Natural killer cell (primary cell): ENCODE measurements around the gene ANKLE1. TPM values are rescaled to one million over a fixed set of nuclear protein-coding genes. Genes with fewer than 3 reads are reported as not detected.
"Not testable (repeated sequence)": the region's sequence is repeated elsewhere in the genome, so short reads cannot be mapped to it uniquely, and the experiment has no call there.

Experiments
- ATAC-seq, 3 donors: fragments of 150-1000 bp in 2 of 3; fragments of 200-7000 bp in 1 of 3; cut with Tn5 transposase; 1 replicate in 1 of 3; 2 replicates in 2 of 3; pipeline ENCODE4 v1.10.0; 2021; ENCODE audit warnings: mild to moderate bottlenecking in 2 of 3, moderate library complexity in 2 of 3
- DNase-seq, 2 donors: peaks; one replicate each; pipeline versions ENCODE4 v3.0.0 to v3.0.0-alpha.2; 2013 to 2021; ENCODE audit warnings: mixed read lengths in 1 of 2
- H3K27ac ChIP-seq: one replicate; pipeline ENCODE4 v1.5.1; 2013; ENCODE audit warnings: mild to moderate bottlenecking, low read length
- H3K27me3 ChIP-seq: one replicate; pipeline ENCODE4 v1.6.1; 2013; ENCODE audit warnings: low read length; ENCODE audit not compliant: control insufficient read depth, insufficient read depth
- H3K36me3 ChIP-seq: one replicate; pipeline ENCODE4 v1.6.1; 2013; ENCODE audit warnings: low read length; ENCODE audit not compliant: control insufficient read depth, insufficient read depth
- H3K4me1 ChIP-seq: one replicate; pipeline ENCODE4 v1.6.1; 2013; ENCODE audit warnings: low read length; ENCODE audit not compliant: control insufficient read depth, insufficient read depth
- H3K4me3 ChIP-seq: one replicate; pipeline ENCODE4 v1.5.1; 2013; ENCODE audit warnings: low read length
- H3K9me3 ChIP-seq: one replicate; pipeline ENCODE4 v1.6.1; 2013; ENCODE audit warnings: low read length; ENCODE audit not compliant: control insufficient read depth, insufficient read depth
- H3K27ac Mint-ChIP-seq, 2 donors: one replicate each; pipeline ENCODE4 v1.8.0; 2022; ENCODE audit warnings: mild to moderate bottlenecking in 2 of 2, mixed read lengths in 2 of 2, moderate library complexity in 1 of 2
- H3K27me3 Mint-ChIP-seq, 2 donors: one replicate each; pipeline ENCODE4 v1.8.0; 2022; ENCODE audit warnings: low read depth in 2 of 2, mixed read lengths in 2 of 2
- H3K36me3 Mint-ChIP-seq: one replicate; pipeline ENCODE4 v1.8.0; 2022; ENCODE audit warnings: mixed read lengths
- H3K4me1 Mint-ChIP-seq, 2 donors: one replicate each; pipeline ENCODE4 v1.8.0; 2022; ENCODE audit warnings: mixed read lengths in 2 of 2
- H3K4me3 Mint-ChIP-seq: one replicate; pipeline ENCODE4 v1.8.0; 2022; ENCODE audit warnings: mild to moderate bottlenecking, moderate library complexity, mixed read lengths
- H3K9me3 Mint-ChIP-seq, 2 donors: one replicate each; pipeline ENCODE4 v1.8.0; 2022; ENCODE audit warnings: mixed read lengths in 2 of 2
- WGBS: methylation state at CpG from one replicate; pipeline ENCODE4 v1.1.7; 2013; ENCODE audit warnings: missing lambda C conversion rate; ENCODE audit not compliant: insufficient coverage; 5-methylcytosine and 5-hydroxymethylcytosine counted together
- intact Hi-C: fragments of 100-400 bp; cut with micrococcal nuclease; formaldehyde crosslinking; loops from one replicate; pipeline ENCODE4 v1.14.2; 2022
- total RNA-seq, 4 donors: library from RNA; stranded (reverse); fragments of 120-200 nt in 1 of 4; gene quantifications; one replicate each; pipeline versions ENCODE4 v1.2.3 to v1.2.4, GENCODE V29; 2013 to 2022
- TF ChIP-seq, protein P1 (sequence below): fragments of 200-600 bp; IDR thresholded peaks from one replicate; pipeline ENCODE4 v1.8.0; 2022; ENCODE audit warnings: antibody characterized with exemption

The ANKLE1 gene
- total RNA-seq, 3 donors from 2014 or later (not counting 1 experiment from before 2014, with no cell fraction given), result 1.3 to 3.6 (median 2.0) TPM

DNA sequence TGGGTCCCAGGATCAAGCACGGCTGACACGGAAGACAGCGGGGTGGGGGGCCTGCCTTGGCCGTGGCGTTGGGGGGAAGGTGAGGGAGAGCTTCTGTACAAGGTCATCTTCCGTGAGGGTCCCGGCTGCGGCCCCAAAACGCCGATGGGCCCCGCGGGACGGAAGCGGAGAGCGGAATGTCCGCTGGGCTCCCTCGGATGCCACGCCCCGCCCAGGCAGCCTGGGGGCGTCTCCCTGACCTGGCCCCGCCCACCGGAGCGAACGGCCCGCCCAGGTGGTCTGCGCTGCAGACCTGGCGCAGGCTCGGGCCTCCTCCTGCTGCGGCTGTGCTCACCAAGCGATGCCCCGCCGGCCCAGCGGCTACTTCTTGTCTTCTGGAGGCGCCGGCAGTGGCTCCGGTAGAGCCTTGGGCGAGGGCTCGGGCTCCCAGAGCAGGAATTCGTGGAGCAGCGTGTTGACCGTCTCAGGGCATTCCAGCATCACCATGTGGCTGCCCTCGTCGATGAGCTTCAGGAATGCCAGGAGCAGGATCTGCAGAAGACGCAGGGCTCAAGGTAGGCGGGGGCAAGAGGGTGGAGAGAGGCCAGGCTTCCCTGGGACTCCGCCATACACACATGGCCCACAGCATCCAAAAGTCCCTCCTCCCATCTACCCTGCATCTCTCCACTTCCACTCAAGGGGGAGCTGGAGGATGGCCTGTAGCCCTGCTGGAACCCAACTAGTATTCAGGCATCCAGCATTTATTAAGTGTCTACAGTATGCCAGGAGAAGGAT lies 10.8 kb downstream of the ANKLE1 start:
- WGBS, result 5% methylated on average over 46 of the region's 46 CpGs
- ATAC-seq (peak; percentile 91 to 96 (median 93)), DNase-seq (peak; percentile 78 to 90)
- Mint-ChIP-seq H3K27ac (peak overlapping the region in 1 of 2 donors; percentile 67), H3K36me3 (no peaks in the 10 kb centered on the region), H3K4me3 (peak overlapping the region; percentile 86), H3K27me3 (no peaks in the 10 kb centered on the region), H3K9me3 (no peaks in the 10 kb centered on the region), H3K4me1 (peaks cover 0 to 10% of the 10 kb centered on the region in 2 donors)
- intact Hi-C loops, result loop anchor here (2.0 to 5.0 kb wide), 2 partner anchors 45 to 98 kb away; partner anchors contain the start of gene GTPBP3
- H3K4me3 ChIP-seq, result peak overlapping the region; percentile 48
- H3K27ac ChIP-seq, result no peak overlapping the region
- no peaks in the 10 kb centered on the region for H3K36me3 ChIP-seq
- H3K27me3 ChIP-seq, result no peaks in the 10 kb centered on the region
- H3K4me1 ChIP-seq, result peaks cover 11% of the 10 kb centered on the region
- H3K9me3 ChIP-seq, result no peaks in the 10 kb centered on the region
- TF ChIP-seq, protein P1, sequence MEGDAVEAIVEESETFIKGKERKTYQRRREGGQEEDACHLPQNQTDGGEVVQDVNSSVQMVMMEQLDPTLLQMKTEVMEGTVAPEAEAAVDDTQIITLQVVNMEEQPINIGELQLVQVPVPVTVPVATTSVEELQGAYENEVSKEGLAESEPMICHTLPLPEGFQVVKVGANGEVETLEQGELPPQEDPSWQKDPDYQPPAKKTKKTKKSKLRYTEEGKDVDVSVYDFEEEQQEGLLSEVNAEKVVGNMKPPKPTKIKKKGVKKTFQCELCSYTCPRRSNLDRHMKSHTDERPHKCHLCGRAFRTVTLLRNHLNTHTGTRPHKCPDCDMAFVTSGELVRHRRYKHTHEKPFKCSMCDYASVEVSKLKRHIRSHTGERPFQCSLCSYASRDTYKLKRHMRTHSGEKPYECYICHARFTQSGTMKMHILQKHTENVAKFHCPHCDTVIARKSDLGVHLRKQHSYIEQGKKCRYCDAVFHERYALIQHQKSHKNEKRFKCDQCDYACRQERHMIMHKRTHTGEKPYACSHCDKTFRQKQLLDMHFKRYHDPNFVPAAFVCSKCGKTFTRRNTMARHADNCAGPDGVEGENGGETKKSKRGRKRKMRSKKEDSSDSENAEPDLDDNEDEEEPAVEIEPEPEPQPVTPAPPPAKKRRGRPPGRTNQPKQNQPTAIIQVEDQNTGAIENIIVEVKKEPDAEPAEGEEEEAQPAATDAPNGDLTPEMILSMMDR, result peak; percentile 65

GRCh38 chr19:17293605-17294004 lies 11.9 kb downstream of the ANKLE1 start:
- no peak overlapping the region for H3K4me3 ChIP-seq
- H3K4me1 ChIP-seq, result peaks cover 11% of the 10 kb centered on the region
- H3K36me3 Mint-ChIP-seq, result no peaks in the 10 kb centered on the region
- peaks cover 3% of the 10 kb centered on the region for H3K9me3 ChIP-seq
- intact Hi-C loops, result loop anchor here (2.0 to 5.0 kb wide), 2 partner anchors 44 to 97 kb away; partner anchors contain the start of gene GTPBP3
- peaks cover 0 to 10% of the 10 kb centered on the region in 2 donors for H3K4me1 Mint-ChIP-seq
- H3K4me3 Mint-ChIP-seq, result no peak overlapping the region
- ATAC-seq, result no peak
- no peak for DNase-seq
- no peaks in the 10 kb centered on the region for H3K9me3 Mint-ChIP-seq
- TF ChIP-seq, protein P1, result no peak
- H3K27ac Mint-ChIP-seq, result no peak overlapping the region
- H3K27me3 Mint-ChIP-seq, result no peaks in the 10 kb centered on the region
- H3K36me3 ChIP-seq, result no peaks in the 10 kb centered on the region
- no peaks in the 10 kb centered on the region for H3K27me3 ChIP-seq
- no peak overlapping the region for H3K27ac ChIP-seq
- 94% methylated on average over 13 of the region's 14 CpGs for WGBS

GRCh38 chr19:17294051-17294891 lies 12.6 kb downstream of the ANKLE1 start:
- no peak overlapping the region for H3K27ac Mint-ChIP-seq
- peaks cover 3% of the 10 kb centered on the region for H3K9me3 ChIP-seq
- 92% methylated on average over 48 of the region's 48 CpGs for WGBS
- H3K36me3 ChIP-seq, result no peaks in the 10 kb centered on the region
- no peaks in the 10 kb centered on the region for H3K27me3 Mint-ChIP-seq
- ATAC-seq, result no peak
- H3K9me3 Mint-ChIP-seq, result no peaks in the 10 kb centered on the region
- intact Hi-C loops, result loop anchor here (5.0 kb wide), 1 partner anchor 43 kb away; the partner anchor contains the start of gene GTPBP3
- peaks cover 11% of the 10 kb centered on the region for H3K4me1 ChIP-seq
- no peak overlapping the region for H3K4me3 Mint-ChIP-seq
- peaks cover 0 to 10% of the 10 kb centered on the region in 2 donors for H3K4me1 Mint-ChIP-seq
- DNase-seq, result peak in 1 of 2 donors; percentile 63
- TF ChIP-seq, protein P1, result no peak
- no peak overlapping the region for H3K27ac ChIP-seq
- H3K27me3 ChIP-seq, result no peaks in the 10 kb centered on the region
- H3K4me3 ChIP-seq, result no peak overlapping the region
- H3K36me3 Mint-ChIP-seq, result no peaks in the 10 kb centered on the region

- DNase-seq, ATAC-seq, H3K27ac Mint-ChIP-seq, H3K27me3 ChIP-seq, H3K9me3 ChIP-seq, H3K4me1 ChIP-seq, H3K4me1 Mint-ChIP-seq, H3K27ac ChIP-seq, H3K36me3 ChIP-seq, H3K27me3 Mint-ChIP-seq, H3K4me3 Mint-ChIP-seq, H3K9me3 Mint-ChIP-seq, intact Hi-C loops, H3K36me3 Mint-ChIP-seq, H3K4me3 ChIP-seq: not testable (repeated sequence)
- WGBS, result 96% methylated on average over 6 of the region's 6 CpGs
Observed at GRCh38 chr19:17295551-17295950, 13.8 kb downstream of the ANKLE1 start.
